Measurements from ENCODE around the gene CTBP2.

The CTBP2 gene

DNA sequence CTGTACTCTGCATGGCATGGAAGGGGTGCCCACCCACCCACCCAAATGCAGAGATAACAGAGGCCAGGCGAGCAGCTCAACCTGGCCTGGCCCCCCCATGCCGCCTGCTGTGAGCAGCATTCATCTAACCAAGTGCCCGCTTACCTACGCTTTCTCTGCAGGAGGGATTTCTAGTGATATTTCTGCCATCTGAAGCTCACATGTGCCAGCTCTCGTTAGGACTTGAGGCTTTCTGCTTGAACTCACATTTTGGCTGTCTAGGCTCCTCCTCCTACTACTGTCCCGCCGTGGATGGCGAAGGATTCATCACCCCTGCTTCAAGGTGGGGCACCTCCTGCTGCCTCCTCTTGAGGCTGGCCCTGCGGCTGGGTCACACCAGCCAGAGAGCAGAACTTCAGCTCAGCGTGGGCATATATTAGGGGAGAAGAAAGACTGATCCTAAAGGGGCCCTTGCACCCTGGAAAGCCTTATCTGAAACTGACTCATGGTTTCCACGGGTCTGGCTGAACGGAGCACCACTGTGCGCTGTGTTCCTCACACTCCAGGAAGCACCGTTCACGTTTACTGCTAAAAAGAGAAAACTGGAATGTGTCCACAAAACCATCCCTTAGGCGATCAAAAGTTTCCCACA, 45.5 kb downstream of the CTBP2 start:
- no peak overlapping the region for H3K4me3 ChIP-seq (ENCODE audit: control insufficient read depth, low read depth, low read length)
- TF ChIP-seq, protein P1, sequence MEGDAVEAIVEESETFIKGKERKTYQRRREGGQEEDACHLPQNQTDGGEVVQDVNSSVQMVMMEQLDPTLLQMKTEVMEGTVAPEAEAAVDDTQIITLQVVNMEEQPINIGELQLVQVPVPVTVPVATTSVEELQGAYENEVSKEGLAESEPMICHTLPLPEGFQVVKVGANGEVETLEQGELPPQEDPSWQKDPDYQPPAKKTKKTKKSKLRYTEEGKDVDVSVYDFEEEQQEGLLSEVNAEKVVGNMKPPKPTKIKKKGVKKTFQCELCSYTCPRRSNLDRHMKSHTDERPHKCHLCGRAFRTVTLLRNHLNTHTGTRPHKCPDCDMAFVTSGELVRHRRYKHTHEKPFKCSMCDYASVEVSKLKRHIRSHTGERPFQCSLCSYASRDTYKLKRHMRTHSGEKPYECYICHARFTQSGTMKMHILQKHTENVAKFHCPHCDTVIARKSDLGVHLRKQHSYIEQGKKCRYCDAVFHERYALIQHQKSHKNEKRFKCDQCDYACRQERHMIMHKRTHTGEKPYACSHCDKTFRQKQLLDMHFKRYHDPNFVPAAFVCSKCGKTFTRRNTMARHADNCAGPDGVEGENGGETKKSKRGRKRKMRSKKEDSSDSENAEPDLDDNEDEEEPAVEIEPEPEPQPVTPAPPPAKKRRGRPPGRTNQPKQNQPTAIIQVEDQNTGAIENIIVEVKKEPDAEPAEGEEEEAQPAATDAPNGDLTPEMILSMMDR (conservative IDR thresholded peaks at IDR 0.05; ENCODE audit: control insufficient read depth, insufficient read depth, low read depth, low read length) = no peak
- no peak for DNase-seq (ENCODE audit: low read depth)

DNA sequence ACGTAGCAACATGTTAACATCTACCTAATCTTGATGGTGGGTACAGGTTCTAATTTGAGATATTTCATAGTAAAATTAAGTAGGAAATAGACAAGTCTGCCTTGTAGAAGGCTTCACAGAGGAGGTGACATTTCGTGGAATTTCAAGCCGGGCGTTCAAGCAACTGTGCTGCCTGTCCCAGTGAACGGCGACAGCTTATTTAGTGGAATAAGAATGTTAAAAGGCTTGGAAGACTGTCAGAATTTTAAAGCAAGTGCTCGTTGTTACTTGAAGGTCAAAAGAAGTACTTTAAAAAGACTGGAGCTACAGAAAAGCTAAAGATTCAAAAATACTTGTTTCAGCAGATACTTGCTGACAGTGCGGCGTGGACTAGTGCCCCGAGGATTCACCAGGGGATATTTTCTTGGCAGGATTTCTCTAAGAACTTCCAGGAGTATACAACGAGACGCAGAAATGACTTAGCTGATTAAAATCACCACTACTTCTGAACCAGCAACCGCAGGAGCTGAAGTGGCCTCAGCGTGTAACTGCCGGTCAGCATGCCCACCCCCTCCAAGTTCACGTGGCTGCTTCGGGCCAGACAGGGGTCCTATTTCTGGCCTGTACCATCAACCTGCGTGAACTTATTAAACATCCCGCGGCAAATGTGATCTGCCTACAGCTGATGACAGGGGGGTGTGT, 46.5 kb downstream of the CTBP2 start:
- H3K4me3 ChIP-seq (ENCODE audit: control insufficient read depth, low read depth, low read length) = no peak overlapping the region
- TF ChIP-seq, protein P1 (conservative IDR thresholded peaks at IDR 0.05; ENCODE audit: control insufficient read depth, insufficient read depth, low read depth, low read length) = no peak
- peak; percentile 73 for DNase-seq (ENCODE audit: low read depth)

DNA sequence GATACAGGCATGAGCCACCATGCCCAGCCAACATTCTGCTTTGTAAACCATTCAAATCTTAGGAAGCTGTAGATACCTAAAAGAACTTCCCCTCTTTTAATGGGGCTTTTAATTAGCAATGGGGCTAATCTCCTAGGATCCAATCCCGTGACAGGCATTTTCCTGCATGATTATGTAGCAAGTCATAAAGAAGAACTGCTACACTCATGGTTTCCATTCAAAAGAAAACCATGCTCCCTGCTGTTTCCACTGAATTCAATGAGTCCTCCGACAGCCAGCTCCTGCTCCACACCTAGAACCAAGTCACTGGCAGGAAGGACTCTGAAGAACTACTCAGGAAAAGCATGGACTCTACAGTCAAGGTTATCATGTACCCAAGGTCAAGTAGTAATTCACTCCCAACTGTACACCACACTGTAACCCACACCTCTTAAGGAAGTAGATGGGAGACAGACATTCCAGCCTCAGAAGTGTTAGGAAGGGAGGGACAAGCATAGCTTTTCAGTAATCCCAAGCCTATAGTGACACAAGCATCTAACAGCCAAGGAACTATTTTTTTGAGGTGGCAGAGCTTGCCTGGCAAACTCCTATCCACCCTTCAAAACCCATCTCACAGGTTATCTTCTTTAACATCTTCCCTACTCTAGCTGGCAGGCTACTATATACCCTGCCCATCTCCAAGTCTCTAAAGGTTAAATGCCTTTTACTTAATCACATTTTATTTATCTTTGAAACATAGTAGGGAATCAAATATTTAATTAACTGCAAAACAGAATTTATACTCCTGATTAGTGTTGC, 47.5 kb downstream of the CTBP2 start:
- H3K4me3 ChIP-seq (ENCODE audit: control insufficient read depth, low read depth, low read length) = no peak overlapping the region
- no peak for DNase-seq (ENCODE audit: low read depth)
- TF ChIP-seq, protein P1 (conservative IDR thresholded peaks at IDR 0.05; ENCODE audit: control insufficient read depth, insufficient read depth, low read depth, low read length) = no peak

DNA sequence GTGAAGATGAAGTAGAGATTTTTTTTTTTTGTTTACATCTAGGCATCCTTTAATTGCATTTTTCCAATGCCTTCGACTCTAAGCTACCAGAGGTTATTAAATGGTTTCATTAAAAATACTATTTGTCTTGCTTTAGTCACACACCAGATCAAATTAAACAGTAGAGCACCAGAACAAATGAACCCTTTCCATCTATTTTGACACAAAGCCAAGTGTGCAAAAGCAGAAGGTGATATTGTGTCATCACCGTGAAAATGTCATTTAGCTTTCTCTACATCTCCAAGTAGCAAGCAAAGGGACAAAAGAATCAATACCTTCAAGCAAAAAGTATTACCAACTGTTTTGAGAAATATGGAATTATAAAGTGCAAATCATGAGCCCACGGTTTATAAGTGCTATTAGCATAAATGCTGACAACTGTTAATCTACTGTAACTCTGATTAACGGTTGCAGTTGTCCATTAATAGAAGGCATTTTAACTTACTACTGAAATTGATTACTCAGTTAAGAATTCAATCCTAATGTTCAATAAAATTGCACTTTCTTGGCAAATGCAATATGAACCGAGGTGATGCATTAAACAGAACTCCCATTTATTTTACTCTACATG, 49.1 kb downstream of the CTBP2 start:
- TF ChIP-seq, protein P1 (conservative IDR thresholded peaks at IDR 0.05; ENCODE audit: control insufficient read depth, insufficient read depth, low read depth, low read length) = no peak
- no peak for DNase-seq (ENCODE audit: low read depth)
- no peak overlapping the region for H3K4me3 ChIP-seq (ENCODE audit: control insufficient read depth, low read depth, low read length)

DNA sequence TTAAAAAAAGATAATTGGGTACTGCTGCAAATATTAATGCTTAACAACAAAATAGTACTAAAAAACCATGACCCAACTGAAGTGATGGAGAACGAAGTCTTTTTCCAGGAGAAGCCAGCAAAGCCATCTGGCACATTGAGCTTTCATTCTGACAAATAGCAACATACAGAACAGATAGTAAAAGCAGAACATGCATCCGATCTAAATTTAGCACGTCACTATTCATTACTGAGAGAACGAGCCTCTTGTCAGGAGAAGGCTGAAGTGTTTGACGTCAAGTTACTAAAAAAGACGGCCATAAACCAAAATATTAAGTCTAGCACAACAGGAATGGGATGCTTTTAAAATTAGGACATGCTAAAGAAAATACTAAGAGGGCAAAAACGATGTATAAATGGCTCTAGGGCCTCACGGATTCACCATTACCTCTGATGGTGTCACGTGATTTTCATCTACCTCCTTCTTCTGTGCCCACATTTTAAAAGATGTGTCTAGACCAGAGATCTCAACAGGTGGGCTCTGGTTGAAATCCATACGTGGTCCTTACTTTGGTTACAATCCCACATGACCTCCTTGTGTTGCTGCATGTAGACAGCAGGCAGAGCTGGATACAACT, 52.3 kb downstream of the CTBP2 start:
- H3K4me3 ChIP-seq (ENCODE audit: control insufficient read depth, low read depth, low read length) = no peak overlapping the region
- DNase-seq (ENCODE audit: low read depth) = no peak
- TF ChIP-seq, protein P1 (conservative IDR thresholded peaks at IDR 0.05; ENCODE audit: control insufficient read depth, insufficient read depth, low read depth, low read length) = no peak

All from fibroblast of mammary gland (primary cell).